Gastroesophageal sphincter (tissue), 3 donors: Measurements from ENCODE around the gene CTAGE1.
"Not testable (repeated sequence)": the region's sequence is repeated elsewhere in the genome, so short reads cannot be mapped to it uniquely, and the experiment has no call there.

ENCODE experiments used
- CTCF ChIP-seq, 4 experiments: fragments of 200-600 bp in 2 of 4; fragments of 450-650 bp in 2 of 4; sonication (generic) in 1 of 4; IDR thresholded peaks; one replicate each; pipeline ENCODE4 v1.5.1; 2017 to 2019; ENCODE audit warnings: antibody characterized with exemption in 4 of 4, mild to moderate bottlenecking in 2 of 4, moderate library complexity in 2 of 4
- EP300 ChIP-seq: sonication (generic); formaldehyde crosslinking; IDR thresholded peaks from one replicate; pipeline ENCODE4 v1.6.1; 2017; ENCODE audit warnings: antibody characterized with exemption, mild to moderate bottlenecking
- POLR2A ChIP-seq, 2 donors: fragments of 450-650 bp; IDR thresholded peaks; one replicate each; pipeline ENCODE4 v1.6.1; 2017; ENCODE audit warnings: antibody characterized with exemption in 2 of 2, mild to moderate bottlenecking in 2 of 2, moderate library complexity in 1 of 2
- POLR2AphosphoS5 ChIP-seq: sonication (generic); formaldehyde crosslinking; IDR thresholded peaks from one replicate; pipeline ENCODE4 v1.6.1; 2017; ENCODE audit warnings: antibody characterized with exemption

DNA sequence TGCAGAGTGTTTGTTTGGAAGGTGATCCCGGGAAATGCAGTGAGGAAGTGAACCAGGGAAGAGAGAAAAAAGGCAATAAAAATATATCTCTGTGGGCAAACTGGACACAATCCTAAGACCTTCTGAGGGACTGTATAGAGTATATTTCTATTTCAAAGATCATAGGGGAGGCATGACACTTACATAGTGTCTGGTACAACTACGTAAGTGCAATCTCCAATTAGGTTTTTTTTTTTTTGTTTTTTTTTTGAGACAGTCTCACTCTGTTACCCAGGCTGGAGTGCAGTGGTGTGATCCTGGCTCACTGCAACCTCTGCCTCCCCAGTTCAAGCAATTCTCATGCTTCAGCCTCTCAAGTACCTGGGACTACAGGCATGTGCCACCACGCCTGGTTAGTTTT lies 24.6 kb downstream of the CTAGE1 start:
- not testable (repeated sequence) for TF ChIP-seq CTCF (IDR thresholded peaks at IDR 0.05); POLR2A (IDR thresholded peaks at IDR 0.05); EP300; POLR2AphosphoS5
